Measurements from ENCODE around the gene COL25A1.
"Not testable (repeated sequence)": the region's sequence is repeated elsewhere in the genome, so short reads cannot be mapped to it uniquely, and the experiment has no call there.

COL25A1 gene

DNA sequence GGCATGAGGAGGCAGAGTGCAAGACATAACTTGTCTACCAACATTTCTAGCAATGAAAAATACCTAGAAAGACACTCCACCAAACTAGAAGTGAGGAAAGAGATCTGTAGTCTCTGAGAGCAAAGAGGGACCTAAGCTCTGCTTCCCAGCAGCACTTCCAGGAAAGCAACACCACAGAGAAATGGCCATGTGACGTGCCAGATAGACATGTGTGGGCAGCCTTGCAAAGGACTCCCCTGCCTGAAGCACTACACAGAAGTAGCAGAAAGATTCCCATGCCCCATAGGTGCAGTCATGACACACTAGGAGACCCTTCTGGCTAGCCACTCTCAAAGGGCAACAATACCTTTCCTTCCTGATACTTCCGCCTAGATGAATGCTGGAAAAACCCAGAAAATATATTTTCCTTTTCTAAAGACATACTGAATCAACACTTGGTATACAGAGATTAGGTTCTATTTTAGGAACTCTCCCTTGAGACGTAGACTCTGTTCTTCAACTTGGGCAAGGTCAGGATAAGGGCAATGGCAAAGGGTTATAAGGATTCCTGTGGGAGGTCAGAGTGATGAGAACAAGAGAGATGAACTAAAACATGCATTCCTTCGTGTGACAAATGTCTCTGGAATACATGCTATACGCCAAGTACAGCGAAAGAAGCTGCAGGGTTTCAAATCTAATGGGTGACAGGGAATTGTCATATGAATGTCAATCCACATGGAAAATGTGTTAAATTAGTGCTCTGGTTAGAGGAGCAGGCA is 352.1 kb downstream of the COL25A1 start:
- DNase-seq (ENCODE audit: low read depth) = no peak

DNA sequence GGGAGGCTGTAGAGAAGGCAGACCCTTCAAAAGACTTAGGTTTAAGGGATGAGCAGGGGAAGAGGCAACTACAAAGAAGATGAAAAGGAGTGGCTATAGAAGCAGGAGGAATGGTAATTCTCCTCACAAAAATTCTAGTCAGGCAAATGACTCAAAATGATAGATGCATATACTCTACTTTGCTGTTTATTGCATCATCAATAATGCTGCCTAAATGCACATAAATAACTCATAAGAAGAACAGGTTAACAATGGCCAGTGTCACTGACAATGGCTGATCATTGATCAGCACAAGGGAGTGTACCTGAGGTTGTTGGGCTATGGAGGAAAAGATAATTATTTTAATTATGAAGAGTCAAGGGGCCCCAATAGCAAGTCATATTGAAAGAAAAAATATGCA is 354.9 kb downstream of the COL25A1 start:
- DNase-seq (ENCODE audit: low read depth) = no peak

DNA sequence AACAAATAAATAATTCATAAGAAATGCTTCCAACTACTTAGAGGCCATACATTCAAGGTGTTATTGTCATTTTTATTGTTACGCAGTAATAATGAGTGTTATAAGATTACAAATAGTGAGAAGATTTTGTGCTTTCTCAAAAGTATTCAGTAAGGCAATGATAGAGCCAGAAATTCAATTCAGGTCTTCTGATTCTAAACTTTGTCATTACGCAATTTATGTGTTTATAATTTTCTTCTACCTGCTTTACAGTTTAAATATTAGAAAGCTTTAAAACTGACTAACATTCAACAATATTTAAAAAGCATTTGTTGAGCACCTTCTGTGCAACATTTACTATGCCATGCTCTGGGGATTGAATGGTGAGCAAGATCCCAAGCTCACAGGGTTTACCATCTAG is 356.2 kb downstream of the COL25A1 start:
- no peak for DNase-seq (ENCODE audit: low read depth)

DNA sequence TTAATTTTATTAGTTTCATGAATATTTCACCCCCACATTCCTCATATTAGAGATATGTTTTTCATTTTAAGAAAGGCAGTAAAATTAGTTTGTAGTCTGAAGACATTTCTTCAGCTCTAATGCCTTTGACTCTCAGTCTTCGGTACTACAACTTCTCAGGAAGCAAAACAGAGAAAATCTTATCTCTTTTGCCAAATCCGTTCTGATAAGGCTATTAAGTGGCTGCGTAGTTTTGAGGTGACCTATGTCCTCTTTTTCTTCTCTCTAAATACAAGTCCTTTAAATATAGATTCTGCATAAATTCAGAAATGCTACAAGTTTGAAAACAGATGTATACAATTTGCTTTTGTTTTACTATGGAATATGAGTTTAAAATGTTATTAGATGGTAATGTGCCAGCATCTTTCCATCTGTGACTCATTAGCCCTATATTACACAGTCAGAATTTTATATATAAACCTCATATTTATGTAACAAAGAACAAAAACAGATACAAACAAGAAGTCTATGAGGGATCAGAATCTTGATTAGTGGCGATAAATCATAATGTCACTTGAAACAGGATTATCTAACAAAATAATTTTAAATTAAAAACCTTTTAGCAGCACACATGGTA is 358.4 kb downstream of the COL25A1 start:
- no peak for DNase-seq (ENCODE audit: low read depth)

DNA sequence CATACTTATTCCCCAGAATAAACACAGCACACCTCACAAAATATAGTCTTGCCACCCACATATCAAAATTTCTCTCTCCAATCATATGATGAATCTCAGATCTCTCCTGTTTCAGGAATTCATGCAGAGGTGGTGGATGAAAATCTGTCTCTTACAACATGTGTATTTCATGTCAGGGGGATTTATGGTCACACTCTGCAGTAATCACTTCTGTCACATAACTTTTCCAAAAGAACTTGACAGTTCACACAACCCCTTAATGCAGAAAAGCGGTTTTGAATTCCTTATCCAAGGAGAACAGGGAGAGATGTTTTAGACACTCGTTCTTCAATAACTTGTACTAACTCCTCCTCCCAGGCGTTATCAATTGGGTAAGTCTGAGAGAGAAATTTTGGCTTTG is 359.1 kb downstream of the COL25A1 start:
- no peak for DNase-seq (ENCODE audit: low read depth)

DNA sequence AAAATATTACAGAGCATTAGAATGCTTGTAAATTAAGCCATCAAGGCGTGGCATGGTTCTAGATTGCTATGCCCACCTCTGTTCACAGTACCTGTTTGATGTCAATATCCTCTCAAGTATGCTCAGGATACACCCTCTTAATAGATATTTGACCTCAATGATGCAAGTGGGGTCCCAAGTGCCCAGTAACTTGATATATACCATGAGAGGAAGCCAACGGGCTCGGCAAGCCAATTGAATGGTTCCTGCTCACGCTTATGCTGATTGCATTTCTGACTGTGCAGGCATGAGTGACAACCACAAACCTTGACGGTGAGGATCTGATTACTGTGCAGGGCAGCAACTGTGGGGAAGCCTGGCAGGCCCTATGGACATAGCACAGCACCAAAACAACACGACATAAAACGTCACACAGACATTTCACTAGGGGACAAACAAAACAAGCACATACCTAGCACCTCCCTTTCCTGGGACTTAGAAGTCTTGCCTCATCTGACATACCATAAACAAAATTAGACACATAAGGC is 360.5 kb downstream of the COL25A1 start:
- no peak for DNase-seq (ENCODE audit: low read depth)

DNA sequence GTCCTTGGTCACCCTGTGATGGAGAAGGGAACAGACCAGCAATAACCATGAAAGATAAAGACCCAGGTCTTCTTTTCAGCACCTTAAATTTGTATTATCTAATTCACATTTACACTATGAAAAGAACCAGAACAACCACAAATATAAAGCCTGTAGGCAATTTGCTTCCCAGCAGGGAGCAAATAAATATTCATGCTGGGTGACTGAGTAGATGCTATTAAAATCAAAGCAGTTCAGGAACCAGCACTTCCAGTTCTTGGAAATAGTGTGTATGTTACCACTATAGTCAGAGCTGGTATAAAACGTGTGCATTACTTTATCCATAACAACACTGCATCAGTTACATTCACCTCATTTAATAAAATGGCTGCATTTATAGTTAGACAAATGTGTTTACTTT is 361.8 kb downstream of the COL25A1 start:
- no peak for DNase-seq (ENCODE audit: low read depth)

DNA sequence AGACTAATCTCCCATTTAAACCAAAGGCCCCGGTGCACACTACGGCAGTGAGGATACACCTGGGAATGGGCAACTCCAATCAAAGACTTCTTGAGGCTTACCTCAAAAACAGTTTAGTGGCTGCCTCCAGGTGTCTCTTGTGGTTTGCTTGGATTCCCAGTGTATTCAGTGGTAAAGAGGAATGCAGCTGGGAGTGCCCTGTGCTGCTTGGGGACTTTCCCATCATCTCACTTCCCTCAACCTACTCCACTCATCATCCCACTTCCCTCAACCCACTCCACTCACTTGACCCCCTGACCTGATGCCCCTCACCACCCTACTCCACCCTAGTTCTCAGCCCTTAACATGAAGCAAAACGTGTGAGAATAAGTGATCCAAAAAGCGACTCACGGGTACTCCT is 362.3 kb downstream of the COL25A1 start:
- DNase-seq (ENCODE audit: low read depth) = no peak

DNA sequence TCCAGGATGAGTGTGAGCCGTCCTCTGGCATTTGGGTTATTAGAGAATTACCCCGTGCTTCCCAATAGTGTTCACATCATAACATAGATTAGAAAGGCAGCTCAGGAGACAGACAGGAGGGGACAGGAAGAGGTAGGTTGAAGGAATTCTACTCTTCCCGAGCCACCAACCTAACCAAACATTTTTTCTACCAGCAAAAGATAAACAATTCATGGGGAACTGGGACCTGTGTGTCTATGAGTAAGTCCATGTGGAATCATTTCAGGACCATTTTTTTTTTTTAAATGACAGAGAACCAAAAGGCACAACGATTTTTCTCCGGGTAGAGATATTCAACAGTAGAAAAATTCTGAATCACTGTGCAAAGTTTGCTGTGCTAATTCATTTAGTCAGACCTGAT is 365.4 kb downstream of the COL25A1 start:
- DNase-seq (ENCODE audit: low read depth) = no peak

DNA sequence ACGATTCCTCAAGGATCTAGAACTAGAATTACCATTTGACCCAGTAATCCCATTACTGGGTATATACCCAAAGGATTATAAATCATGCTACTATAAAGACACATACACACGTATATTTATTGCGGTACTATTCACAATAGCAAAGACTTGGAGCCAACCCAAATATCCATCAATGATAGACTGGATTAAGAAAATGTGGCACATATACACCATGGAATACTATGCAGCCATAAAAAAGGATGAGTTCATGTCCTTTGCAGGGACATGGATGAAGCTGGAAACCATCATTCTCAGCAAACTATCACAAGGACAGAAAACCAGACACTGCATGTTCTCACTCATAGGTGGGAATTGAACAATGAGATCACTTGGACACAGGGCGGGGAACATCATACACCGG is 368.5 kb downstream of the COL25A1 start:
- DNase-seq (ENCODE audit: low read depth) = not testable (repeated sequence)

DNA sequence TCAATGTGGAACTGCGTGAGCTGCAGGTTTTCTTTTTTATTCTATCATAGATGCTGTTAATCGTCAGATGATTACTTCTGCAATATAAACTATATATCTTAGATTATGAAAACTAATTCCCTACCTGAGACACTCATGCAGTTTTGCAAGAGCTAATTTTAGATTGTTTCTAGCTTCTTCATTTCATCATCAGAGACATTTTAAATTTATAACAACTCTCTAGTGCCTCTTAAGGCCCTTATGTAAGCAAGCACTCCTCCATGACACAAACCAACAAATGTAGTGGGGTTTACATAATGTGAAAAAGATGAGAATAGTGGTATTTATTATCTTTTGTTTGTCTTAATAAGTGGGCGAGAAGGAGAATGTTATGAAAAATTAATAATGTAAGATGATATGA is 369.4 kb downstream of the COL25A1 start:
- no peak for DNase-seq (ENCODE audit: low read depth)

DNA sequence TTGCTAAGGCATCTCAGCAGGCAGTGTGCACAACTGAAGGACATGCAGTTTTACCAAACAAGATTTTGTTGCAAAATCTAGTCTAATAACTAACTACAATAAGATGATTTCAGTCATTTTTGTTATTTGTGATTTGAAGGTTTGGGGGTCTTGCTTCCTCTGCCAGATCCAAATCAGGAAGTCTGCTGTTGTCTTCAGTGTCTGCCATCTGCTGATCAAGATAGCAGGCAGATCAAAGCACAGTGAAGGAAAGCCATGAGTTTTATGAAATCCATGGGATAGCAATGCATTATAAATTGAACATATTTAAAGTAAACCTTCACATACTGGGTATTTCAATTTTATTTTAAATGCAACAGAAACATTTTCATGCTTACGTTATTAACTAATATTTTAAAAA is 370.5 kb downstream of the COL25A1 start:
- DNase-seq (ENCODE audit: low read depth) = no peak

DNA sequence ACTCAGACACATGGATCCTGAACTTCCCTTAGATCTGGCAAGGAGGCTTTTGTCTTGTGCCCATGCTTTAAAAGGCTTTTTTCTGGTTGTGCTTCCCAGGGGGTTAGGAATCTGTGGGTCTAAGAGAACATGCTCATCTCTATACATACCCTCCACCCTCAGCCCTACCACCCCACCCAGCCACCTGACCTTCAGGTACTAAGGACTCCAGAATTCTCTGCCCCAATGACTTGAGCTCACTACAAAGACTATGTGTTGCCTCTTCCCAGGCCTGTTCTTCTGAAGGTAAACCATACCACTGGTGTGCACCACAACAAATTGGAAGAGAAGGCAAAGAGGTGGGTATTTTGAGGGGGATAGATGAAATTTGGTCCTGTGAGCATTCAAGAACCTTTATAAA is 372.3 kb downstream of the COL25A1 start:
- no peak for DNase-seq (ENCODE audit: low read depth)

DNA sequence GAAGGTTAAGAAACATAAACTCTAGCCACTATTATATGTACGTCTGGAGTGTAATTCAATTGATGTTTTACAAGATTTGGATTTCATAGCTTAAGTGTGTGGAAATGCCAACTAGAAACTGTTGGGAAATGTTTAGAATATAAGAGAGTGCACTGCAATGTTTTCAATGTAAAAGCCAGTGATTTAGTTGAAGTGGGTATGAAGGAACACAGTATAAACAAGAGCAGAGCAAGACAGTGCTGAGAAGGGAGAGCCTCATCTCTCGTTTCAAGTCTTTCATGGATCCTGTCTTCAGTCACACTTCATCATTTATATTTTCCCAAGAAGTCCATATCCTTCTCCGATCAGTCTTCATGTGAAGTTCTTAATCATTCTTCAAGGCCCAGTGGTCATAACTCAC is 375.7 kb downstream of the COL25A1 start:
- DNase-seq (ENCODE audit: low read depth) = no peak

DNA sequence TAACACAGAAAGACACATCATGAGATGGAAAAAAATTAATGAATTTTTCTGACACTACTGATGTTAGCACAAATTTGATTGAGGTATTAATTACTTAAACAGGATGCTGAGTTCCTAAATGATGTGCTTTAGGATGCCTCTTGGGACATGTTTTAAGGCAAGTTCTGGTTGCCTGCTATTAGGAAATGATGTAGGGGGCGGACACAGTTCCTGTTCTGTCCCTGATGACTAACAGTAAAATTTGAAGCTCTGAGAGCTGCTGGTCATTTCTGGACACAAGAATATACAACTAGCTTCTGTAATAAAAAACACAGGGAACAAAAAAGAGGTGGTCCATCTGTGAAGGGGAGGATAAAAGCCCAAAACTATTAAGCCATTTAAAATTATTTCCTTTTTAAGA is 376.4 kb downstream of the COL25A1 start:
- DNase-seq (ENCODE audit: low read depth) = peak; percentile 20

DNA sequence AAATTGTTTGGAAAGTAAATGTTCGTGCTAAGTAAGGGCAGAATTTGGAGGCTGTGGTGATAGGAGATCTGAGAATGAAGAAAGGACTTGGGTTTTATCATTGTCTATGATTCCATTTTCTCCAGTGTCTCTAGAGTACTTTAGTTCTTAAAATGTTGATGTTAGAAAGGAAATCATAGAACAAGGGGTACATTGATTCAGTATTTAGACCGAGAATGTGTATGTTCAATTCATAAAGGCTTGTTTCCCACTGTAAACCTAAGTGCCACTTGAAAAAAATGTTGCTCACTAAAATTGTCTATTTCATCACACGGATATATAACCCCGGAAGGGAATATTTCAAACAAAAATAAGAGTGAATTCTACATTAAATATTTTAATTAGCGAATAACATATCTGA is 380.3 kb downstream of the COL25A1 start:
- DNase-seq (ENCODE audit: low read depth) = no peak

DNA sequence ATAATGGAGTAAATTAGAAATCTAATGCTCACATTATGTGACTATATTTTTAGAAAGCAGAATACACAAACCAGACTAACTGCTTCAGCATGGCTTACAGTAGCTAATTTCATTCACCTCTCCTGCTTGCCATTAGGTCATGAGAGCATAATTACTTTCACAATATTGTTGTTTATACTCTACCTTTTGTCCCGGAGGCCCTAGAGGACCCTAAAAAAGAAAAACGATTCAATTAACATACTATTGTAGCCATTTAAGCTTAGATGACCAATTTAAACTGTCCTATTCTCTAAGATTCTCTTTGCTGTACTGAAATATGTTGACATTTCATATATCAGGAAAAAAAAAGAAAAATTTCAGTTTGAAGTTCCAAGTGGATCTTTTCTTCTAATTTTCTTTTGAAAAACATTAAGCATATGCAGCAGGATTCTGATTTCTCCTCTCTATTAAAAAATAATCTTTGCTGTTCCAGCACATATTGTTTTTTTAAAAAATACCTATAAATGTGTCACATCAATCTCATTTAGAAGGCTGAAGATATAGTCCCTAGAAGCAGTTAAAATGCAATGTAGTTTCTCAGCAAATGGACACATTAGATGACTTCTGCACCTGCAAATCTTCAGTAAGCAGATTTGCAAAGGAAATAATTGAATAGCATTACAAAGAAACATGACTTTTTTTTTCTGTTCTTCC is 381.9 kb downstream of the COL25A1 start:
- DNase-seq (ENCODE audit: low read depth) = no peak

DNA sequence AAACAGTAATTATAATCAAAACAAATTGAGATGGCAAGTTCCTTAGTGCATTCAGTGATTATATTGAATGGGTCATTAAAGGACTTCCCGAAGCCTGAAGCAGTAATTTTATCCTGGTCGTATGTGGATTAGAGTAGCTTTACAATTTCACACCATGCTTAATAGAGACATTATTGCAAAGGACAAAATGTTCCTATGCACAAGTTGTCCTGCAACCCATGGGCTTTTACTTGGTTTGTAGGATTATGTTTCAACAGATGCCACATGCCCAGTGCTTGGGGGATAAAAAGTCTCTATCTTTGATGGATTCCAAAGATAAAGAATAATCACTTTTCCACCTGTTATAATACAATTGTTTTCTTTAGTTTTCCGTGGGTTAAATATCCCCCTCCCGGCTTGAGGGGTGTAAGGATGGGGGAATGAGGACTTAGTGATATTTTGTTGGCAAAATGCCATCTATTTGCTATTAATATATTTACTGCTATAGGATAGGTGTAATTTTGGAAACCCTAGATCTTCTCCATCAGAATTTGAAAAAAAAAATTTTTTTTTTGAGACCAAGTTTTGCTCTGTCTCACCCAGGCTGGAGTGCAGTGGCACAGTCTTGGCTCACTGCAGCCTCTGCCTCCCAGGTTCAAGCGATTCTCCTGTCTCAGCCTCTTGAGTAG is 383.1 kb downstream of the COL25A1 start:
- DNase-seq (ENCODE audit: low read depth) = no peak

DNA sequence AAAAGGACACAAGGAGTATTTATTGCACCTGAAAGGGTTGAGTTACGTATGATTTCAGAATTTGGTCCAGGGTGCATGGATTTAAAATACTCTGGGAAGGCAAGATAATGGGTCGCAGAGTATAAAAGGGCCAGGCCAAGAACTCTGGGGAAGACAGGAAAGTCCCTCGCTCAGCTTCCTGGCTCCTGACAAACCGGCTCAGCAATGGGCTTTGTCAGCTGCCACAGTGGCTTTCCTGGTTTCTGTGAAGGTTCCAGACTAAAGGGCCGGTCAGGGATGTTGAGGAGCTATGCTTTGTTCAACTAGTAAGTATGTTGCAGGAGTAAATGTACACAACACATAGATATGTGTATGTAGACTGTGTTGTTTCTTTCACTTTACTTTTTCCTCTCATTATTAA is 385.2 kb downstream of the COL25A1 start:
- DNase-seq (ENCODE audit: low read depth) = no peak

DNA sequence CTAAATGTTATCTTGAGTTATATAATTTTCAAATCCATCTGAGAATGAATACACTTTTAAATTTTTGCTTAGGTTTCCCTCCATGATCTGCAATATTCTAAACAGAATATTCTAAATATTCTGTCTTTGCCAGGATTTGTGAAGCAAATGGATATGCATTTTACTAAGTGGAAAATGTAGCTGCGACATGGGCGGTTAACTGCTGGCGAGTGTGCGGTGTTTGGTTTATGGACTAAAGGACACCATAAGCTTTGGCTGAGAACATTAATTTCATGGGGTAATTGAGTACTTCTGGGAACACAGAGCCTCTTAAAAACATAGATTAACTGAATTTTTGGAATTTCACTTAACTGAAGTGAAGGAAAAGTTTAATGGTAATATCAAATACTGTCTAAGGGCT is 385.8 kb downstream of the COL25A1 start:
- DNase-seq (ENCODE audit: low read depth) = no peak

DNA sequence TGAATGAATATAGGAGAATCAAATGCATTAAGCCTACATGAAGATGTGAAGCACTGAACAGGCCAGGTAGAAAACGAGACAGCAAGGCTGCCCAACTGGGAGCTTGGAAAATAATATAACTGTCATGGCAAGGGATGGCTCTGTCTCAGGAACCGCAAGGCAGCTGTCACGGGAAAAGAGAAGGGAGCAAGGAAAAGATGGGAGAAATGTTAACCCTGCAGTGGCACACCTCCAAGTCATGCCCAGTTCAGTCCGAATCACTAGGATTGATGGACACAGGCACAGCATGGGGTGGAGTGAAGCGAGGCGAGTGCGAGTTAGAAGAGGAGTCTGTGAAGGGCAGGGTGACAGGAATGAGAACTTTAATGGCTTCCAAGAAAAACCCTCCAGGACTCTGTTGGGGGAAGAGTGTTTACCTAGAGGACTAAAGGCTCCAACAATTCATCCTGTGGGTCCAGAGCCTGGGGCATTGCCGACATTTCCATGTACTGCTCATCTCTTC is 395.5 kb downstream of the COL25A1 start:
- DNase-seq (ENCODE audit: low read depth) = no peak

DNA sequence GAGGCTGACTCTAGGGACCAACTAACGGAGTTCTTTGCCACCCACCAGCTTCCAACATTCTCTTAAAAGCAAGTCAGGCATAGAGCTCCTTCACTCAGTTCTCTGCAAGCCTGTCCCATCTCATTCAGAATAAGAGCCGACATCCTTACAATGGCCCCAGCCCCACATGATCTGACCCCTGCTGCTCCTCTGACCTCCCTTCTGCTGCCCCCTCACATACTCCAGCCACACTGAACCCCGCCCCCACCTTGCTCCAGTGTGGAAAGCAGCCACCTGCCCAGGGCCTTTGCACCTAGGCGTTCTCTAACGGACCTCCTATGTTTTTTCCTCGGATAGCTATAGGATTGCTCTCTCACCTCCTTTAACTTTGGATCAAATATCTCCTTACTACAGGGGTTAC is 396.5 kb downstream of the COL25A1 start:
- no peak for DNase-seq (ENCODE audit: low read depth)
